GM19324 (cell line): ENCODE data around the gene PRKX.
"Not testable (repeated sequence)": the region's sequence is repeated elsewhere in the genome, so short reads cannot be mapped to it uniquely, and the experiment has no call there.

Experiments
- ATAC-seq: cut with Tn5 transposase; IDR thresholded peaks from one replicate; pipeline ENCODE4 v1.9.1; 2021; ENCODE audit warnings: mild to moderate bottlenecking, moderate library complexity; ENCODE audit not compliant: unreplicated experiment, low FRiP score

Gene PRKX

DNA sequence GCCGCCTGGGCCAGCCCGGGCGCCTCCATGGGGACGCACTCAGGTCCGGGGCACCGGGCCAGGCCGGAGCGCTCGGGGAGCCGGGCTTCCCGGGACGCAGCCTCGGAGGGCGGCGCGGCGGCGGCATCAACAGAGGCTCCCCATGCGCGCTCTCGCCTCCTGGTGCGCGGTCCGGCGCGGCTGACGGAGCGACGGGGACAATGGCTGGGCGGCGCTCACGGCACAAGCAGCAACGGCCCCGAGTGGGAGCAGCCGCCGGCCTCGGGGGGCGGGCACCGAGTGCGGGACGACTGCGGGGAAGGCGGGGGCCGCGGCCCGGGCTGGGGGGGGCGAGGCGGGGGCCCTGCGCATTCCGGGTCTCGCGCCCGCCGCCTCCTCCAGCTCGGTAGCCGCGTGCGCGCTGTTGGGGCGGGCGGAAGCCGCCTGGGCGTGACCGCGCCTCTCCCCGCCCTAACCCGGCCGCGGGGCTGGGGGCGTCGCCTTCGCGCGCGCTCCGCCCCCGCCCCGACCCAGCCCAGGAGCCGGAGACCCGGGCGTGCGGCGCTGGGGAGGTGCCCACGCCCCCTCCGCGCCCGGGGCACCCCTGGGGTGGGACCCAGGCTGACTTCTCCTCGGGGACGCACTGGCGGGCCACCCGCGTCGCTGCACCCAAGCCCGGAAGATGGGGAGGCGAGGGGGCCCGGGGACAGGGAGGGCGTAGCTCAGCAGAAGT is at the start of gene PRKX:
Gene PRKX (minus strand): TSS at position 425 of the 712 bp plus-strand sequence. CDS start 396 bp downstream, at position 29.
- ATAC-seq = peak; percentile 91

DNA sequence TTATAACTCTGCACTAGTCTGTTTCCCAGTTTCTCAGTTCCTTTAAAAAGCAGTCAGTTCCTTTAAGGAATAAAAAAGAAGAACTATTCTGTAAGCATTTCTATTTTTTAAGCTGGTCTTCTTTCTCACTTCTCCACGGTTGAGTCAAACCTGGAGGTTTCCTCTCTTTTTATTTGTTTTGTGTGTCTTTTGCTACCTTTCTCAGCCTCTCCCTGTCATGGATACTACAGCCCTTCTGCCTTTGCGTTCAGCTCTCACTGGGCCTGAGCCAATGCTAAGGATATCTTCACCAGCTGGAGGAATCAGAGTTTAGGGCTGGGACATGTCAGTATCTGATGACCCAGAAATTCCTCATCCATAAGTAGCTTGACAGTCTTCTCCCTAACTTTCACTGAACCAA is 49.7 kb upstream of the PRKX start:
- no peak for ATAC-seq

DNA sequence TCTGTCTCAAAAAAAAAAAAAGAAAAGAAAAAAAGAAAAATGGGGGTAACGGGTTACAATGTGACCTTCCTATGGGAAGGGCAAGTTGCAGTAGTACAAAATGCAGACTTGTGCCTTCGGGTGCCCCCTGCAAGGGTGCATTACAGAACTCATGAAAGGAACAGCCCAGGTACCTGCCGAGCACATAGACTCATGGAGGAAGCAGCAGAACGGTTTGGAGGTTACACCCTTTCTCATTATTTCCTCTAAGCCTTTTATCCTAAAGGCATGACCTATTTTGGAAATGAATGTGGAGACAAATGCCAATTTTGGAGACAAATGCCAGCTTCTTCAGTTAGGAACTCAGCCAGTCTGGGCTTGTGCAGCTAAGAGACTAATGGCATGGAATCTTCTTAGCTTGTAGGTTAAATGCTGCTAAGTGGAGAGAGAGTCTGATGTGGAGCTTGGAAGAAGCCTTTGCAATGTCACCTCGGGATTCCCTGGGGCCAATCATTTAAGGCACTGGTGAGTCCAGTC is 44.1 kb upstream of the PRKX start:
- ATAC-seq = no peak

DNA sequence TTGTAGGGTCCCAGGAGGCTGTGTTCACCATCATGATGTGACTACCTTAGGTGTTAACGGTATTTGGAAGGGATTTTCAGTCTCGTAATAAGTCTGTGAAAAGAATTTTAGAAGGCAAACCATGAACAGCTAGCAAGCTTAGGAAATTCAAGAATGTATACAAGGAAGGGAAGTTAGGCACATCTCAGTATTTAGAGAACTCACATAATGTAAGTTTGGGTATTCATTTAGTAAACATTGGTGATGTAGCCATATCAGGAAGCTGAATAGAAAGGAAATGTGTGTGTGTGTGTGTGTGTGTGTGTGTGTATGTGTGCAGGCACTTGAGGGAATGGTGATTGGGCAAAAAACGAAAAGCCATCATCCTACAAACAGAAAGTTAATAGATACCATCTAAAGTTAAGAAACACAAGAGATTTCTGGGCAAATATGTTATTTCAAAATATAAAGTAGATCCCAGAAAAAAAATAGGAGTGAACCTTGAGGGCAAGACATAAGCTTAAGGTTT is 34.7 kb upstream of the PRKX start:
- ATAC-seq = no peak

DNA sequence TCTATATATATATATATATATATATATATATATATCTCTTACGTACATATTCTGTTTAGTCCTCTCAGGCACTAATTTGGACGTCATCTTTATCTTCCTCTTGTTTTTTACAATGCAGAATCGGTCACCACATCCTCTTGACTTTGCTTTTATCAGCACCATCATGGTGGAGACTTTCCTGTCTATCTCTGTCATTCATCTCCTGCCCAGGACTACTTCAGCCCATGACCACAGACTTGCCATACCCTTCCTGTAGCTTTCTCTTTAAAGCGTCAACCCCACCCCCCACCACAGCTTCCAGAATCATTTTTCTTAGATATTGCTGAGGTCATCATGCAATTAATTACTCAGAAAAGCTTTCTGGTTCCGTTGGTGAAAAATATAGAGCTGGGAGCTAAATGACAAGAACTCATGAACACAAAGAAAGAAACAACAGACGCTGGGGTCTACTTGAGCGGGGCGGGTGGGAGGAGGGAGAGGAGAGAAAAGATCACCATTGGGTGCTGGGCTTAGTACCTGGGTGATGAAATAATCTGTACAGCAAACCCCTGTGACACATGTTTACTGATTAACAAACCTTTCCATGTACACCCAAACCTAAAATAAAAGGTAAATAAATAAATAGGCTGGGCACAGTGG is 30.5 kb upstream of the PRKX start:
- no peak for ATAC-seq

DNA sequence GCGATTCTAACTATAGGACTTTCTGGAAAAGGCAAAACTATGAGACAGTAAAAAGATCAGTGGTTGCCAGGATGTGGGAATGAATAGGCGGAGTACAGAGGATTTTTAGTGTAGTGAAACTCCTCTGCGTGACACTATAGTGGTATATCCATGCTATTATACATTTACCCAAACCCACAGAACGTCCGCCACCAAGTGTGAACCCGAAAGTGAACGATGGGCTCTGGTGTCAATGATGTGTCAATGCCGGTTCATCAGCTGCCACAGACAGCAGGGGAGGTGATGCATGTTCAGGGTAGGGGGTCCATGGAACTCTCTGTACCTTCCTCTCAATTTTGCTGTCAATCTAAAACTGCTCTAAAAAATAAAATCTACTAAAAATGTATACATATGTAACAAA is 27.5 kb upstream of the PRKX start:
- not testable (repeated sequence) for ATAC-seq

DNA sequence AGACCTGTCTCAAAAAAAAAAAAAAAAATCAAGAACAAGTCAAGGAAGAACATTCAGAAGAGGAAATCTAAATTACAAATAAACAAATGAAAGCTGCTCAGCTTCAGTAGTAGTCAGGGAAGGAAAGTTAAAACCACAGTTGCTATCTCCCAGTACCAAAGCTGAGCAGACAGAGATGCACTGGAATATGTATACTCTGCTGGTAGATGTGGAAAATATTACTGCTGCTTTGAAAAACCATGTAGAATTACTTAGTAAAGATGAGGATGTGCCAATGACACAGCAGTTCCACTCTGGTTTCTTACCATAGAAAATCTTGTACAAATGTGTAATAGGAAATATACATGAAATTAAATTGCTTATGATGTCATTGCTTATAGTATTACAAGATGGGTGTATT is 25.1 kb upstream of the PRKX start:
- no peak for ATAC-seq

DNA sequence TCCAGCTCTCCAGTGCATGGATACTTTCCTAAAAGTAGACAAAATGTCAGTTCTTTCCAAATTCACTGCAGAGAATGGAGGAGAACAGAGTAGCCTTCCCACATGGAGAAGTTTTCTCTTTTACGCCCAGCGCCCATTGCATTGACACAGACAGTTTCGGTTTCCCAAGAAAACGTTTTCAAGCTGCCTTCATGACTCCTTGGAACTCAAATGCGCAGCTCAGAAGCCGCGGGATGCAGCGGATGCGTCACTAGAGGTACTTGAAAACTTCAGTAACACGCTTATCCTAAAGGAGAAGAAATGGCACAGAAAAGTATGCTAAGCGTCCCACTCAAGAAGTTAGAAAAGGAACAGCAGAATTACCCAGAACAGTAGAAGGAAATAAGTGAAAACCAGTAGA is 23.1 kb upstream of the PRKX start:
- ATAC-seq = not testable (repeated sequence)

DNA sequence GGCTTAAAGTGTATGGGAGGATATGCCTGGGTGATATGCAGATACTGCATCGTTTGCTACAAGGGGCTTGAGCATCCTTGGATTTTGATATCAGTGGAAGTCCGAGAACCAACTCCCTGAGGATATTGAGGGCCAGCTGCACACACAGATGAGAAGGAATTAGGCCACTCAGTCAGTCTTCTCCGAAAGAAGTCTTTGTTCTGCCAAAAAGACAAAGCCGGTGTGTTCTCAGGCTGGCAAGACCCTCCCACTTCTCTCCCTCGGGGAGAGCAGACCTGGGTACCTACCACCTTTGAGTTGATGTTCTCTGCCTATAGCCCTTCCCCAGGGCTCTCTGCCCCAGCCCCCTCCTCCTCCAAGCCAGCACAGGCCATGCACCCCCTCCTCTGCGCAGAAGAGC is 22.4 kb upstream of the PRKX start:
- not testable (repeated sequence) for ATAC-seq

DNA sequence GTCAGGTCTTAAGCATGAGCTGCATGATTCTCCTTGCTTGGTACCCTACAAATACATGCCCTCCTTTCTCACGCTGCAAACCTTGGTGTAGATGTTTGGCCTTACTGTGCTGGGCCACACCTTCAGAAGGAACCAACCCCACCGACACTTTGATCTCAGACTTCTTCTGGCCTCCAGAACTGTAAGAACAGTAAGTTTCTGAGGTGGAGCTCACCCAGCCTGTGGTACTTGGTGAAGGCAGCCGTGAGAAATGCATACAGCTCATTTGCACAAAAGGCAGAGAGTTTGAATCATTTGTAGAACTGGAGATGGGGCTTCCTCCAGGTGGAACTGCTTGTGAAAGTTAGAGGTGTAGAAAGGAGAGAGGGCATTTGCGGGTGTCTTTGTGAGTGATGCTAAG is 21.0 kb upstream of the PRKX start:
- not testable (repeated sequence) for ATAC-seq

DNA sequence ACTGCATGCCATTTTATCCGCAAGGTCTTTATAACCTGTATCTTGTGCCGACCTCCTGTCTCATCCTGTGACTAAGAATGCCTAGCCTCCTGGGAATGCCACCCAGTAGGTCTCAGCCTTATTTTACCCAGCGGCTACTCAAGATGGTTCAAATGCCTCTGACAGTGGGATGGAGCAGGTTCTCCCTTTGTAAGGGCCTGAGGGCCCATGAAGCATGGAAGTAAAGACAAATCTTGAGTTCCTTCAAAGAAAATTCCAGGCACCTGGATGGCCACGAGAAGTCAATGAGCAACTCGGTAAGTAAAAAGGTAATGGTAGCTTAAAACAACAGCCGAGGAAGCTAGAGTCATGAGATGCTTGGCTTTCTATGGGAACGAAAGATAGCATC is 19.6 kb upstream of the PRKX start:
- no peak for ATAC-seq

DNA sequence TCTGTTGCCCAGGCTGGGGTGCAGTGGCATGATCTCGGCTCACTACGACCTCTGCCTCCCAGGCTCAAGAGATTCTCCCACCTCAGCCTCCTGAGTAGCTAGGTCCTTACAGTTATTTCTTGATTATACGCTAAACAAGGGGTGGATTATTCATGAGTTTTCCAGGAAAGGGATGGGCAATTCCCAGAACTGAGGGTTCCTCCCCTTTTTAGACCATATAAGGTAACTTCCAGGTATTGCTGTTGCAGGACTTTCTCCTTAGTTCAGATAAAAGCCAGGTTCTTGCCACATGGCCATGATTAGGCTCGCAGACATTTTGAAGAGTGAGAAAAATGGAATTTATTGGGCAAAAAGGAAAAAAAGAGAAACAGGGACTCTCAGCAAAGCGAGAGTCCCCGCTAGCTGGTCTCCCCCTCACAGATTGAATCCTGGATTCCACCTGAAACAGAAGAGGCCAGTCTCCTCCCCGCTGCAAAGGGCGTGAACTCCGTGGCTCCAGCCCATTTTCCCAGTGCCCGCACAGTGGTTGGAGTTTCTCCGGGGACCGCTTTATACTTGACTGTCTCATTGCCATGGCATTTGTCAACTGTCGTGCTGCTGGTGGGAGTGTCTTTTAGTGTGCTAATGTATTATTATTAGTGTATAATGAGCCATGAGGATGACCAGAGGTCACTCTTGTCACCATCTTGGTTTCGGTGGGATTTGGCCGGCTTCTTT is 19.0 kb upstream of the PRKX start:
- ATAC-seq = not testable (repeated sequence)

DNA sequence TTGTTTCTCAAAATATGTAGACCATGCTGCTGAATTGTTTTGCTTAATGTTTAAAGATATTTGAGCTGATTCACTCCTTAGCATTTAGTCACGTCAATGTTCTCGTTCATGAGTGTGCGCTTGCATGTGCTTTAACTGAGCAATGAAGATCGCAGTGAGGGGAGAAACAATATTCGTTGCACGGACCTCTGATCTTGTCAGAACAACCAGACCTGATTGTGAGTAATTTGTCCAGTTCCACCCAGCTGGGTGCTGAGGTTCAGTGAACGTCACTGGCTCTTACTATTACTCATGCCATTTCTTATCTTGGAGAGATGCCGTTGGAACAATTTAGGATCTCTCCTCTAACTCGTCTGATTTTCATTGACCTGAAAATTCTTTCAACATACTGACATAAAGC is 15.0 kb upstream of the PRKX start:
- no peak for ATAC-seq

DNA sequence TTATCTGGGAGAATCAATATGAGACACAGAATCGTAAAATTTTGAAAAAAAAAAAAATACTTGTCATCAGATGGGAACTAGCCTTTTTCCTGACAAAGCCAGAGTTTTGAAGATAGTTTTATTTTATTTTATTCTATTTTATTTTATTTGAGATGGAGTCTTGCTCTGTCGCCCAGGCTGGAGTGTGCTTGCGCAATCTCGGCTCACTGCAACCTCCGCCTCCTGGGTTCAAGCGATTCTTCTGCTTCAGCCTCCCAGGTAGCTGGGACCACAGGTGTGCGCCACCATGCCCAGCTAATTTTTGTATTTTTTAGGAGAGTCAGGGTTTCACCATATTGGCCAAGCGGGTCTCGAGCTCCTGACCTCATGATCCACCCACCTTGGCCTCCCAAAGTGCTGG is 10.0 kb upstream of the PRKX start:
- not testable (repeated sequence) for ATAC-seq

DNA sequence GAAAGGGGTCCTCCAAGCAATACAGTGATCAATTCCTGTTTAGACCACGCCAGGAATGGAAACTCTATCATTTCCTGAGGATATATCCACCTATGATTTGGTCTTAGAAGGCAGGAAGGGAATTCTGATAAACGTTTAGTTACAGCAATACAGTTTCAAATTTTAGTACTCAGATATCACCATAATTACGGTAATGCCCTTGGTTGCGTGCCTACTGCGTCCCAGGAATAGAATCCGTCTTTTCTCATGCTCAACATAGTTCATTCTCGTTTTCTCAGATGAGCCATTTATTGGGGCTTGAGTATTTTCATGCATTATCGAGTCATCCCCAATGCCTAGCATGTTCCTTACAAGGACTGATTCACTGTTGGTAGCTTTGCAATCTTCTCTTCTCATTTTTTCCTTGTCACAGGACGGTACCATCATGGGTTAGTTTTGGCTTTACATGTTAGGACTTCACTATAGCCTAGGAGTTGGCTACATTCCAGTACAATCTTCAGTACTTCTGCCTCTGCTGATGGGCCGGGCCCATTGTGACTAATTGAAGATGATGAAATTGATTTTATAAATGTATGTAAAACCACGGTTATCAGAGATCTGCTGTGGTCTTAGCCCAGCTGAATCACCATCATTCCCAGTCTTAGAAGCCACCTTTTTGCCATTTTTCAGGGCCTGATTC is 4.4 kb upstream of the PRKX start:
- ATAC-seq = no peak

DNA sequence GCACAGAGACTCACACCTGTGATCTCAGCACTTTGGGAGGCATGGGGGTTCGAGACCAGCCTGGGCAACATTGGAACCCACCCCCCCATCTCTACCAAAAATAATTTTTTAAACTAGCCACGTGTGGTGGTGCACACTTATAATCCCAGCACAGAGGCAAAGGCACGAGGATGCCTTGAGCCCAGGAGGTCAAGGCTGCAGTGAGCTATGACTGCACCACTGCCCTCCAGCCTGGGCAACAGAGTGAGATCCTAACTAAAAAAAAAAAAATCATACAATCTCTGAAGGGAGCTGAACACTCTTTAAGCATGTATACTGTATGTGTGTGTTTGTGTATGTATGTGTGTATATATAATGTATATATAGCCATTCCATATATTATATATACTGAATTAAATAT is 2.5 kb upstream of the PRKX start:
- no peak for ATAC-seq

DNA sequence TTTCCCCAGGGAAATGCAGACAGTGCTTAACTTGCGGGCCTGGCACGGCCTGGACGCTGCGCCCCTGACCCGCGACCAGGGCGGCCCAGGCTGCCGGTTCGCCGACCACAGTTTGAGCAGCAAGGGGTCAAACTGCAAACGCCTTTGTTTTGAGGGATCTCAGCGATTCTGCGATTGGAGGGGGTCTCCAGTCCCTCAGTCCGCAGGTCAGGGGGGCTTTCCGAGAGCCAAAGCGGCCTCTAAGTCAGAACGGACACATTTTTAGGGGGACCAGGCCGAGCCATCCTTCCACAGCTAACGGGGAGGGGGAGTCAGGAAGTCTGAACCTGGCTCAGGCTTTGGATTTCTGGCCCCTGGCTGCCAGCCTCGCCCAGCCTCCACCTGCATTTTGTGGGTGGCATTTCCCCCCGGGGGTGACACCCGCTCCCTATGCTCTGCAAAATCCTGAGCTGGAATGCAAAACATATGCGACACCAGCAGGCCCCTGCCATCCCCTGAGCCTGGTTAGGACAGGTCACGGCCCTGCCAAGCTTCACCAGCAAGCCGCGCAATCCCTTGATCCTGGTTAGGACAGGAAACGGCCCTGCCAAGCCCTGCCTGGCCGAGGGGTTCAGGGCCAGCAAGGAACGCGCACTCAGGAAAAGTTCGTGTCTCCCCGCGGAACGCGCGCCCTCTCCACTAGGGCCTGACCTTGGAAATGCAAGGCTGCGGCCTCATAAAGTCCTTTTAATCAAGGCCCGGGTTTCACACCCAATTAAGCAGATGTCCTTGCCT is 1.4 kb upstream of the PRKX start:
- not testable (repeated sequence) for ATAC-seq

DNA sequence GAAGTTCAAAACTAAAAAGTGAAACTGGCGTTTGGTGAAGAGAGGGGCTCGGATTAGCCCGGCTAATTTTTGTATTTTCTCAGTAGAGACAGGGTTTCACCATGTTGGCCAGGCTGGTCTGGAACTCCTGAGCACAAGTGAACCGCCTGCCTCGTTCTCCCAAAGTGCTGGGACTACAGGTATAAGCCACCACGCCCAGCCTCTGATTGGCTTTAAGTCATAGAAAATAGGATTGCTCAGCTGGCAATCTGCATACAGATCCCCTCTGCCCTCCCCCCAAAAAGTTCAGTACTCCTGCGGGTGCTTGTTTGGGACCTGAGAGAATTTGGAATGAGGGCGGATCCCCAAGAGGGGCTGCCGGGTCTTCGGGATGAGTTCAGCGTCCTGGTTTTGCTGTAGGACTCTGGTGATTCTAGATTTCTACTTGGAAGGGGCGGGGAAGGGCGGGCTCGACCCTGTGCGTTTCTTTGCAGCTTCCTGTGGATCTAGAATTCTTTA is 537 bp upstream of the PRKX start:
- ATAC-seq = no peak

DNA sequence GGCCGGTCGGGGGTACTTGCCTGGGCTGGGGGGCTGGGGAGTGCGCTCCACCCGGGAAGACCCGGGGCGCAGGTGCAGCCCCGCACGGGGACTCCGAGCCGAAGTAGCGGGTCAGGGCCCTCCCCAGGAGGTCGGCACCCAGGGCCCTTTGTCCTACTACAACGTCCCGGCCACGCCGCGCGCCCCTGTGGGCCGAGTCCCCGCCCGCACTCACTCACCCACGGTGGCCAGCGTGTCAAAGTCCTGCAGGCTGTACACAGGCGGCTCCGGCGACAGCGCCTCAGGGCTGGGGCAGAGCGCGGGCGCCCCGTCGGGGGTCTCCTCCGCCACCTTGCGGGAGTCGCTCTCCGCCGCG is 602 bp downstream of the PRKX start:
- peak; percentile 31 for ATAC-seq
